Parathyroid adenoma (tissue), 2 donors: ENCODE measurements around the gene CRACR2A.

Source experiments
- H2AFZ ChIP-seq: fragments of 300-600 bp; sonication (generic); one replicate; pipeline ENCODE4 v1.7.0; 2017; ENCODE audit warnings: antibody characterized with exemption, mild to moderate bottlenecking
- H3K27ac ChIP-seq: fragments of 300-600 bp; sonication (generic); one replicate; pipeline ENCODE4 v1.7.0; 2017
- H3K27me3 ChIP-seq: fragments of 300-600 bp; sonication (generic); one replicate; pipeline ENCODE4 v1.7.0; 2017; ENCODE audit warnings: low read length; ENCODE audit not compliant: control insufficient read depth, insufficient read depth
- H3K36me3 ChIP-seq: fragments of 300-600 bp; sonication (generic); one replicate; pipeline ENCODE4 v1.7.0; 2017; ENCODE audit warnings: low read length; ENCODE audit not compliant: control insufficient read depth, insufficient read depth
- H3K4me1 ChIP-seq: fragments of 300-600 bp; sonication (generic); one replicate; pipeline ENCODE4 v1.7.0; 2017; ENCODE audit warnings: control low read depth
- H3K4me2 ChIP-seq: fragments of 300-600 bp; sonication (generic); one replicate; pipeline ENCODE4 v1.7.0; 2017; ENCODE audit warnings: low read length
- H3K4me3 ChIP-seq: fragments of 300-600 bp; sonication (generic); one replicate; pipeline ENCODE4 v1.7.0; 2017; ENCODE audit warnings: low read depth, low read length
- H3K79me2 ChIP-seq: fragments of 300-600 bp; sonication (generic); one replicate; pipeline ENCODE4 v1.7.0; 2017; ENCODE audit warnings: control low read depth
- H3K9ac ChIP-seq: fragments of 300-600 bp; sonication (generic); one replicate; pipeline ENCODE4 v1.7.0; 2017; ENCODE audit warnings: mild to moderate bottlenecking
- H3K9me3 ChIP-seq: fragments of 300-600 bp; sonication (generic); one replicate; pipeline ENCODE4 v1.7.0; 2017; ENCODE audit warnings: low read length; ENCODE audit not compliant: control insufficient read depth
- CTCF ChIP-seq: fragments of 300-600 bp; sonication (generic); IDR thresholded peaks from one replicate; pipeline ENCODE4 v1.7.0; 2017; ENCODE audit warnings: antibody characterized with exemption, mild to moderate bottlenecking
- donor health status: primary hyperparathyroidism.

CRACR2A gene

GRCh38 chr12:3601461-3602150 is 151.3 kb downstream of the CRACR2A start:
- Histone ChIP-seq H3K4me2 (no peak overlapping the region), H3K4me1 (peaks cover 34% of the 10 kb centered on the region), H3K79me2 (no peaks in the 10 kb centered on the region), H3K27ac (no peak overlapping the region), H3K36me3 (no peaks in the 10 kb centered on the region), H3K9me3 (no peaks in the 10 kb centered on the region), H3K27me3 (no peaks in the 10 kb centered on the region), H3K4me3 (no peak overlapping the region), H2AFZ (no peak overlapping the region), H3K9ac (no peak overlapping the region)
- TF ChIP-seq CTCF = no peak

- TF ChIP-seq CTCF = no peak
- no peak overlapping the region for H3K4me2 ChIP-seq
Measured at GRCh38 chr12:3600951-3601350, 152.0 kb downstream of the CRACR2A start.

GRCh38 chr12:3600039-3600720 is 152.7 kb downstream of the CRACR2A start:
- Histone ChIP-seq H3K4me2 (no peak overlapping the region), H3K9ac (no peak overlapping the region), H2AFZ (peak overlapping the region; percentile 74), H3K4me1 (peaks cover 20% of the 10 kb centered on the region), H3K36me3 (no peaks in the 10 kb centered on the region), H3K9me3 (no peaks in the 10 kb centered on the region), H3K27ac (peak overlapping the region; percentile 49), H3K79me2 (no peaks in the 10 kb centered on the region), H3K27me3 (no peaks in the 10 kb centered on the region), H3K4me3 (no peak overlapping the region)
- TF ChIP-seq CTCF = no peak

More at GRCh38 chr12:3600951-3601350, 152.0 kb downstream of the CRACR2A start:
- no peaks in the 10 kb centered on the region for H3K9me3 ChIP-seq
- H3K27ac ChIP-seq = no peak overlapping the region
- H3K9ac ChIP-seq = no peak overlapping the region
- H3K79me2 ChIP-seq = no peaks in the 10 kb centered on the region
- no peaks in the 10 kb centered on the region for H3K27me3 ChIP-seq
- peaks cover 28% of the 10 kb centered on the region for H3K4me1 ChIP-seq
- H2AFZ ChIP-seq = no peak overlapping the region
- no peak overlapping the region for H3K4me3 ChIP-seq
- H3K36me3 ChIP-seq = no peaks in the 10 kb centered on the region

- H3K27ac ChIP-seq = no peak overlapping the region
- H3K27me3 ChIP-seq = no peaks in the 10 kb centered on the region
- H3K9me3 ChIP-seq = no peaks in the 10 kb centered on the region
- TF ChIP-seq CTCF = no peak
- peak overlapping the region; percentile 74 for H2AFZ ChIP-seq
- H3K79me2 ChIP-seq = no peaks in the 10 kb centered on the region
- H3K4me2 ChIP-seq = no peak overlapping the region
- no peak overlapping the region for H3K4me3 ChIP-seq
- H3K9ac ChIP-seq = no peak overlapping the region
- no peaks in the 10 kb centered on the region for H3K36me3 ChIP-seq
- peaks cover 11% of the 10 kb centered on the region for H3K4me1 ChIP-seq
Measured at GRCh38 chr12:3598896-3599860, 153.7 kb downstream of the CRACR2A start.
